HEK293 (cell line): ENCODE data around the gene PLEKHH3.
A peak's percentile ranks its signal among the peaks of the same experiment; 100 is the strongest.

Experiments
- HOXA7 ChIP-seq: sonication (generic); formaldehyde crosslinking; IDR thresholded peaks from 2 replicates; pipeline ENCODE4 v1.8.1; 2022; ENCODE audit warnings: missing genetic modification reagents, borderline replicate concordance
- KLF8 ChIP-seq: fragments of 450-650 bp; formaldehyde crosslinking; IDR thresholded peaks from 2 replicates; pipeline ENCODE4 v1.5.1; 2016; ENCODE audit warnings: missing biosample characterization, missing genetic modification characterization
- KLF9 ChIP-seq: fragments of 450-650 bp; formaldehyde crosslinking; IDR thresholded peaks from 2 replicates; pipeline ENCODE4 v1.5.1; 2016; ENCODE audit warnings: missing biosample characterization, missing genetic modification characterization, low read depth
- MYNN ChIP-seq: fragments of 450-650 bp; formaldehyde crosslinking; IDR thresholded peaks from 2 replicates; pipeline ENCODE4 v1.5.1; 2016; ENCODE audit warnings: missing biosample characterization, missing genetic modification characterization, borderline replicate concordance
- MZF1 ChIP-seq: fragments of 450-650 bp; formaldehyde crosslinking; IDR thresholded peaks from 2 replicates; pipeline ENCODE4 v1.5.1; 2017; ENCODE audit warnings: missing biosample characterization, missing genetic modification characterization, borderline replicate concordance
- REPIN1 ChIP-seq: fragments of 450-650 bp; formaldehyde crosslinking; IDR thresholded peaks from 2 replicates; pipeline ENCODE4 v1.5.1; 2017; ENCODE audit warnings: missing biosample characterization, missing genetic modification characterization, low read depth
- SP7 ChIP-seq: fragments of 450-650 bp; formaldehyde crosslinking; IDR thresholded peaks from 2 replicates; pipeline ENCODE4 v1.5.1; 2016; ENCODE audit warnings: missing biosample characterization, missing genetic modification characterization
- TCF7L2 ChIP-seq: IDR thresholded peaks from 2 replicates; pipeline ENCODE4 v1.6.1; 2011; ENCODE audit warnings: low read depth, mild to moderate bottlenecking, inconsistent platforms, low read length, moderate library complexity, borderline replicate concordance
- YY2 ChIP-seq: fragments of 450-650 bp; formaldehyde crosslinking; IDR thresholded peaks from 2 replicates; pipeline ENCODE4 v1.5.1; 2016; ENCODE audit warnings: missing biosample characterization, missing genetic modification characterization
- ZBTB20 ChIP-seq: fragments of 450-650 bp; formaldehyde crosslinking; IDR thresholded peaks from 2 replicates; pipeline ENCODE4 v1.5.1; 2016; ENCODE audit warnings: missing biosample characterization, missing genetic modification characterization
- ZBTB48 ChIP-seq: fragments of 450-650 bp; formaldehyde crosslinking; IDR thresholded peaks from 2 replicates; pipeline ENCODE4 v1.5.1; 2016; ENCODE audit warnings: missing biosample characterization, missing genetic modification characterization
- ZFP3 ChIP-seq: fragments of 450-650 bp; formaldehyde crosslinking; IDR thresholded peaks from 2 replicates; pipeline ENCODE4 v1.5.1; 2016; ENCODE audit warnings: low read depth, missing biosample characterization, missing genetic modification characterization
- ZNF112 ChIP-seq: fragments of 450-650 bp; formaldehyde crosslinking; IDR thresholded peaks from 2 replicates; pipeline ENCODE4 v1.5.0; 2017; ENCODE audit warnings: missing biosample characterization, missing genetic modification characterization
- ZNF138 ChIP-seq: fragments of 450-650 bp; formaldehyde crosslinking; IDR thresholded peaks from 2 replicates; pipeline ENCODE4 v1.5.1; 2016; ENCODE audit warnings: missing biosample characterization, missing genetic modification characterization, borderline replicate concordance
- ZNF148 ChIP-seq: fragments of 450-650 bp; formaldehyde crosslinking; IDR thresholded peaks from 2 replicates; pipeline ENCODE4 v1.5.0; 2017; ENCODE audit warnings: missing biosample characterization, missing genetic modification characterization, borderline replicate concordance
- ZNF157 ChIP-seq: fragments of 450-650 bp; formaldehyde crosslinking; IDR thresholded peaks from 2 replicates; pipeline ENCODE4 v1.5.1; 2016; ENCODE audit warnings: missing biosample characterization, missing genetic modification characterization
- ZNF211 ChIP-seq: fragments of 450-650 bp; formaldehyde crosslinking; IDR thresholded peaks from 2 replicates; pipeline ENCODE4 v1.5.1; 2016; ENCODE audit warnings: low read depth, missing biosample characterization, missing genetic modification characterization
- ZNF292 ChIP-seq: fragments of 450-650 bp; formaldehyde crosslinking; IDR thresholded peaks from 2 replicates; pipeline ENCODE4 v1.5.1; 2016; ENCODE audit warnings: low read depth, missing biosample characterization, missing genetic modification characterization, borderline replicate concordance
- ZNF302 ChIP-seq: fragments of 450-650 bp; formaldehyde crosslinking; IDR thresholded peaks from 2 replicates; pipeline ENCODE4 v1.5.1; 2016; ENCODE audit warnings: missing biosample characterization, missing genetic modification characterization, low read depth
- ZNF366 ChIP-seq: fragments of 450-650 bp; formaldehyde crosslinking; conservative IDR thresholded peaks from 2 replicates; pipeline ENCODE4 v1.5.1; 2016; ENCODE audit warnings: missing biosample characterization, missing genetic modification characterization
- ZNF423 ChIP-seq: fragments of 450-650 bp; formaldehyde crosslinking; IDR thresholded peaks from 2 replicates; pipeline ENCODE4 v1.5.1; 2016; ENCODE audit warnings: missing biosample characterization, missing genetic modification characterization
- ZNF473 ChIP-seq: fragments of 450-650 bp; formaldehyde crosslinking; IDR thresholded peaks from 2 replicates; pipeline ENCODE4 v1.5.1; 2017; ENCODE audit warnings: missing biosample characterization, missing genetic modification characterization
- ZNF501 ChIP-seq: fragments of 450-650 bp; formaldehyde crosslinking; IDR thresholded peaks from 2 replicates; pipeline ENCODE4 v1.5.1; 2016; ENCODE audit warnings: missing biosample characterization, missing genetic modification characterization
- ZNF544 ChIP-seq: fragments of 450-650 bp; formaldehyde crosslinking; IDR thresholded peaks from 2 replicates; pipeline ENCODE4 v1.5.0; 2017; ENCODE audit warnings: missing biosample characterization, missing genetic modification characterization
- ZNF548 ChIP-seq: fragments of 450-650 bp; formaldehyde crosslinking; IDR thresholded peaks from 2 replicates; pipeline ENCODE4 v1.5.1; 2016; ENCODE audit warnings: missing biosample characterization, missing genetic modification characterization
- ZNF549 ChIP-seq: fragments of 450-650 bp; IDR thresholded peaks from 2 replicates; pipeline ENCODE4 v1.5.1; 2018; ENCODE audit warnings: missing biosample characterization, missing genetic modification characterization, mild to moderate bottlenecking, inconsistent platforms, moderate library complexity
- ZNF561 ChIP-seq: fragments of 450-650 bp; IDR thresholded peaks from 2 replicates; pipeline ENCODE4 v1.5.1; 2018; ENCODE audit warnings: missing biosample characterization, missing genetic modification characterization, borderline replicate concordance
- ZNF571 ChIP-seq: fragments of 450-650 bp; formaldehyde crosslinking; IDR thresholded peaks from 2 replicates; pipeline ENCODE4 v1.5.0; 2017; ENCODE audit warnings: missing biosample characterization, missing genetic modification characterization
- ZNF600 ChIP-seq: fragments of 450-650 bp; formaldehyde crosslinking; IDR thresholded peaks from 2 replicates; pipeline ENCODE4 v1.5.1; 2016; ENCODE audit warnings: missing biosample characterization, missing genetic modification characterization
- ZNF624 ChIP-seq: fragments of 450-650 bp; formaldehyde crosslinking; IDR thresholded peaks from 2 replicates; pipeline ENCODE4 v1.5.1; 2017; ENCODE audit warnings: missing biosample characterization, missing genetic modification characterization
- ZNF707 ChIP-seq: fragments of 450-650 bp; formaldehyde crosslinking; IDR thresholded peaks from 2 replicates; pipeline ENCODE4 v1.5.1; 2016; ENCODE audit warnings: missing biosample characterization, missing genetic modification characterization
- ZNF792 ChIP-seq: fragments of 450-650 bp; formaldehyde crosslinking; IDR thresholded peaks from 2 replicates; pipeline ENCODE4 v1.5.1; 2016; ENCODE audit warnings: missing biosample characterization, missing genetic modification characterization
- ZNF837 ChIP-seq: fragments of 450-650 bp; formaldehyde crosslinking; IDR thresholded peaks from 2 replicates; pipeline ENCODE4 v1.5.1; 2016; ENCODE audit warnings: missing biosample characterization, missing genetic modification characterization
- ZSCAN18 ChIP-seq: fragments of 450-650 bp; formaldehyde crosslinking; IDR thresholded peaks from 2 replicates; pipeline ENCODE4 v1.5.1; 2016; ENCODE audit warnings: missing biosample characterization, missing genetic modification characterization
- TF ChIP-seq, protein P1 (sequence below): fragments of 450-650 bp; formaldehyde crosslinking; optimal IDR thresholded peaks from 2 replicates; pipeline ENCODE3; 2016; ENCODE audit warnings: missing biosample characterization, mild to moderate bottlenecking, missing genetic modification characterization
- TF ChIP-seq, protein P2 (sequence below): fragments of 450-650 bp; formaldehyde crosslinking; IDR thresholded peaks from 2 replicates; pipeline ENCODE4 v1.5.1; 2016; ENCODE audit warnings: missing biosample characterization, missing genetic modification characterization

PLEKHH3 gene

DNA sequence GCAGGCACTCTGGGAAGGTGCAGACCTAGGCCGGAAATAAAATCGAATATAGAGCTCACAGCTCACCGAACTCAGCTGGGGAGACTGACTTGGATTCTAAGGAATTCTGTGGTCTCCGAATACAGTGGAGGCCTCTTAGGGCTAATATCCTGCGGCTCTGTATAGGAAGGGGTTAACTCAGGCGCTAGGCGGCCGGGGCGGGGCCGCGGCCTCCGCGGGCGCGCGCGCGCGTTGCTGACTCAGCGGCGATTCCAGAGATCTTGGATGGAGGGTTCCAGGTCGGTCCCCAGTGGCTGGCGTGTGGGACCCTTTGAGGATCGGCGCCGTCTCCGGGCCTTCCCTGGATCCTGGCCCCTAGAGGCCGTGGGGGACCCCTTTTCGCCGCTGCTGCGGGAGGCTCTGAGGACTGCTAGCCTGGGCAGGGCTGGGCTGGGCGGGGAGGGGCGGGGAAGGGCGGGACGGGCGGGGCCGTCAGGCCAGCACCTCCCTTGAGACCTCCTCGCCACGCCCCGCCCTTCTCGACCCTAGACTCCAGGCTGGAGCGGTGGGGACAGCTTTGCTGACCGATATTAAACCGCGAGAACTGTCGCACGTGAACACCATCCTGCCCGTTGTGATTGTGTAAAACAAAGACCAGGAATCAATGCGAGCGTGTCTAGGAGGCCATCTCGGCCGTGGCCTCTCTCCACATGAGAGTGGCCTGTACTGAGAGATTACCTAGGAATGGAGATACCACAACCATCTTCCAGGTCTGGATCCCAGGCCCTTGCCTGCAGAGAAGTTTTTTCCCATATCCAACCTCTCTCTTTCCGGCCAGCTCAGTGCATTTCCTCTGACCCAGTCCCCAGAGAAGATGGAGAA lies 1.4 kb upstream of the PLEKHH3 start (continued):
- TF ChIP-seq MYNN = no peak
- no peak for TF ChIP-seq ZNF211
- TF ChIP-seq SP7 = peak; percentile 15; the same call in 1 of the 2 replicates
- no peak for TF ChIP-seq REPIN1
- peak; percentile 81 for TF ChIP-seq ZNF600 (tag by site-specific recombination)
- peak; percentile 34; the same call in 1 of the 2 replicates for TF ChIP-seq ZNF561 (tag by site-specific recombination)
- peak; percentile 63; the same call in 1 of the 2 replicates for TF ChIP-seq ZNF366 (tag by site-specific recombination)
- TF ChIP-seq ZFP3 (tag by site-specific recombination) = no peak
- no peak for TF ChIP-seq ZSCAN18 (tag by site-specific recombination)
- peak; percentile 79; the same call in 1 of the 2 replicates for TF ChIP-seq ZBTB20 (tag by site-specific recombination)
- no peak for TF ChIP-seq ZNF624 (tag by site-specific recombination)
- no peak for TF ChIP-seq ZNF549 (tag by site-specific recombination)
- no peak for TF ChIP-seq ZNF138 (tag by site-specific recombination)
- no peak for TF ChIP-seq HOXA7 (CRISPR knock-in tag)
- no peak; the same call in 1 of the 2 replicates for TF ChIP-seq ZNF501 (tag by site-specific recombination)
- TF ChIP-seq TCF7L2 = no peak
- TF ChIP-seq ZNF707 (tag by site-specific recombination) = no peak
- no peak for TF ChIP-seq ZNF571 (tag by site-specific recombination)
- TF ChIP-seq, protein P1, sequence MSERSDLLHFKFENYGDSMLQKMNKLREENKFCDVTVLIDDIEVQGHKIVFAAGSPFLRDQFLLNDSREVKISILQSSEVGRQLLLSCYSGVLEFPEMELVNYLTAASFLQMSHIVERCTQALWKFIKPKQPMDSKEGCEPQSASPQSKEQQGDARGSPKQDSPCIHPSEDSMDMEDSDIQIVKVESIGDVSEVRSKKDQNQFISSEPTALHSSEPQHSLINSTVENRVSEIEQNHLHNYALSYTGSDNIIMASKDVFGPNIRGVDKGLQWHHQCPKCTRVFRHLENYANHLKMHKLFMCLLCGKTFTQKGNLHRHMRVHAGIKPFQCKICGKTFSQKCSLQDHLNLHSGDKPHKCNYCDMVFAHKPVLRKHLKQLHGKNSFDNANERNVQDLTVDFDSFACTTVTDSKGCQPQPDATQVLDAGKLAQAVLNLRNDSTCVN (tag by site-specific recombination) = peak; percentile 81
- peak; percentile 62 for TF ChIP-seq ZBTB48 (tag by site-specific recombination)
- TF ChIP-seq ZNF423 = peak; percentile 54; the same call in 1 of the 2 replicates
- peak; percentile 48; the same call in 1 of the 2 replicates for TF ChIP-seq KLF9 (tag by site-specific recombination)
- TF ChIP-seq ZNF157 (tag by site-specific recombination) = no peak
- no peak for TF ChIP-seq ZNF792
- no peak for TF ChIP-seq ZNF112 (tag by site-specific recombination)
- peak; percentile 95 for TF ChIP-seq KLF8 (tag by site-specific recombination)
- TF ChIP-seq ZNF544 (tag by site-specific recombination) = no peak
- TF ChIP-seq YY2 (tag by site-specific recombination) = no peak
- no peak for TF ChIP-seq ZNF837 (tag by site-specific recombination)
- no peak for TF ChIP-seq ZNF302 (tag by site-specific recombination)
- TF ChIP-seq ZNF148 (tag by site-specific recombination) = no peak
- no peak for TF ChIP-seq MZF1 (tag by site-specific recombination)
- no peak for TF ChIP-seq ZNF292 (tag by site-specific recombination)
- TF ChIP-seq ZNF473 (tag by site-specific recombination) = no peak
- no peak for TF ChIP-seq ZNF548 (tag by site-specific recombination)
- TF ChIP-seq, protein P2, sequence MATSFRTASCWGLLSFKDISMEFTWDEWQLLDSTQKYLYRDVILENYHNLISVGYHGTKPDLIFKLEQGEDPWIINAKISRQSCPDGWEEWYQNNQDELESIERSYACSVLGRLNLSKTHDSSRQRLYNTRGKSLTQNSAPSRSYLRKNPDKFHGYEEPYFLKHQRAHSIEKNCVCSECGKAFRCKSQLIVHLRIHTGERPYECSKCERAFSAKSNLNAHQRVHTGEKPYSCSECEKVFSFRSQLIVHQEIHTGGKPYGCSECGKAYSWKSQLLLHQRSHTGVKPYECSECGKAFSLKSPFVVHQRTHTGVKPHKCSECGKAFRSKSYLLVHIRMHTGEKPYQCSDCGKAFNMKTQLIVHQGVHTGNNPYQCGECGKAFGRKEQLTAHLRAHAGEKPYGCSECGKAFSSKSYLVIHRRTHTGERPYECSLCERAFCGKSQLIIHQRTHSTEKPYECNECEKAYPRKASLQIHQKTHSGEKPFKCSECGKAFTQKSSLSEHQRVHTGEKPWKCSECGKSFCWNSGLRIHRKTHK (tag by site-specific recombination) = no peak
